GM12878 (cell line): Measurements from ENCODE around the gene PARVA. TPM values are rescaled to one million over a fixed set of nuclear protein-coding genes. Genes with fewer than 3 reads are reported as not detected.

Experiments used
- ATAC-seq: fragments of 200-7000 bp; cut with Tn5 transposase; 3 replicates; pipeline ENCODE4 v1.9.1; 2020; ENCODE audit warnings: mild to moderate bottlenecking, moderate library complexity
- BruUV-seq: library from RNA; stranded (reverse); fragments of 400-500 nt; replicated peaks from 2 replicates; lab custom pipeline; 2021; lab: Mats Ljungman, UMichigan
- CTCF ChIA-PET: fragments of 300-600 bp; sonication (Branson Sonifier 250); formaldehyde crosslinking; extraction: SDS; loops from one replicate; lab custom pipeline; 2021; ENCODE audit warnings: inconsistent platforms; lab: Yijun Ruan, JAX
- POLR2A ChIA-PET: fragments of 350-600 bp; formaldehyde crosslinking; extraction: SDS; loops from one replicate; lab custom pipeline; 2021; ENCODE audit warnings: inconsistent platforms; lab: Charles Lee
- RAD21 ChIA-PET: fragments of 300-600 bp; sonication (Branson Sonifier 250); formaldehyde crosslinking; loops from one replicate; lab custom pipeline; 2023; ENCODE audit warnings: antibody characterized with exemption; ENCODE audit not compliant: unreplicated experiment; lab: Charles Lee
- SMC1A ChIA-PET: fragments of 300-600 bp; sonication (Branson Sonifier 250); formaldehyde crosslinking; loops from one replicate; lab custom pipeline; 2023; ENCODE audit not compliant: unreplicated experiment, uncharacterized antibody; lab: Charles Lee
- DNase-seq: peaks from one replicate; pipeline ENCODE4 v3.0.0-alpha.2; 2011; ENCODE audit warnings: low read depth, low spot score
- FAIRE-seq: peaks from 3 replicates; lab custom pipeline; 2011; peaks lifted over from hg19 to GRCh38; lab: Jason Lieb, UNC
- H2AFZ ChIP-seq: 2 replicates; pipeline ENCODE4 v1.6.0; 2011; ENCODE audit warnings: low read depth, low read length, control low read depth; ENCODE audit not compliant: control insufficient read depth
- H3K27ac ChIP-seq: 2 replicates; pipeline ENCODE4 v1.5.1; 2011; ENCODE audit warnings: control low read depth; ENCODE audit not compliant: control insufficient read depth, insufficient read depth
- H3K27me3 ChIP-seq, 2 experiments: replicated peaks in 1 of 2; 2 replicates each; pipeline versions ENCODE4 v1.6.0 to v1.6.1; 2011; ENCODE audit warnings: low read length in 1 of 2; ENCODE audit not compliant: control insufficient read depth in 2 of 2, insufficient read depth in 2 of 2
- H3K36me3 ChIP-seq, 2 experiments: 2 replicates each; pipeline ENCODE4 v1.5.1; 2011; ENCODE audit warnings: low read length in 1 of 2; ENCODE audit not compliant: control insufficient read depth in 2 of 2, insufficient read depth in 2 of 2
- H3K4me1 ChIP-seq: 2 replicates; pipeline ENCODE4 v1.6.1; 2011; ENCODE audit warnings: mild to moderate bottlenecking, low read length, moderate library complexity, mixed read lengths; ENCODE audit not compliant: control insufficient read depth, insufficient read depth
- H3K4me2 ChIP-seq: 2 replicates; pipeline ENCODE4 v1.6.0; 2011; ENCODE audit warnings: control low read depth; ENCODE audit not compliant: control insufficient read depth, insufficient read depth
- H3K4me3 ChIP-seq: fragments of 200-600 bp; sonication (generic); 2 replicates; pipeline ENCODE4 v1.5.1; 2016
- H3K79me2 ChIP-seq: 2 replicates; pipeline ENCODE4 v1.6.0; 2011; ENCODE audit warnings: low read length; ENCODE audit not compliant: control insufficient read depth, insufficient read depth
- H3K9ac ChIP-seq: 2 replicates; pipeline ENCODE4 v1.8.0; 2011; ENCODE audit warnings: low read length, control low read depth, mixed read lengths; ENCODE audit not compliant: control insufficient read depth, insufficient read depth
- H3K9me3 ChIP-seq: replicated peaks from 3 replicates; pipeline ENCODE4 v1.5.1; 2011; ENCODE audit warnings: mild to moderate bottlenecking, low read length; ENCODE audit not compliant: control insufficient read depth, insufficient read depth
- H4K20me1 ChIP-seq: 2 replicates; pipeline ENCODE4 v1.6.0; 2011; ENCODE audit not compliant: control insufficient read depth, insufficient read depth
- FOXK2 ChIP-seq: fragments of 450-650 bp; IDR thresholded peaks from 2 replicates; pipeline ENCODE4 v1.6.1; 2017; ENCODE audit warnings: mild to moderate bottlenecking, moderate library complexity
- HDAC2 ChIP-seq: fragments of 200-600 bp; sonication (generic); IDR thresholded peaks from 2 replicates; pipeline ENCODE4 v1.6.1; 2017
- MEF2A ChIP-seq: IDR thresholded peaks from 2 replicates; pipeline ENCODE4 v1.6.1; 2011; ENCODE audit warnings: low read depth, mild to moderate bottlenecking, low read length, moderate library complexity; ENCODE audit not compliant: insufficient read depth
- MTA2 ChIP-seq: fragments of 450-650 bp; IDR thresholded peaks from 2 replicates; pipeline ENCODE4 v1.6.1; 2016; ENCODE audit warnings: low read depth, mild to moderate bottlenecking, moderate library complexity
- PAX5 ChIP-seq: IDR thresholded peaks from 2 replicates; pipeline ENCODE4 v1.6.1; 2011; ENCODE audit warnings: low read depth, low read length, borderline replicate concordance
- RFX5 ChIP-seq: IDR thresholded peaks from 2 replicates; pipeline ENCODE4 v1.6.1; 2011; ENCODE audit warnings: low read depth, low read length, improper control_type of control experiment
- SIN3A ChIP-seq: IDR thresholded peaks from 2 replicates; pipeline ENCODE4 v1.6.1; 2012; ENCODE audit warnings: low read depth, low read length, improper control_type of control experiment
- SMAD1 ChIP-seq: fragments of 450-650 bp; IDR thresholded peaks from 2 replicates; pipeline ENCODE4 v1.6.1; 2018; ENCODE audit warnings: mild to moderate bottlenecking, low read depth; ENCODE audit not compliant: partially characterized antibody
- TCF3 ChIP-seq: IDR thresholded peaks from 2 replicates; pipeline ENCODE4 v1.6.1; 2012; ENCODE audit warnings: low read depth, mild to moderate bottlenecking, low read length, borderline replicate concordance; ENCODE audit not compliant: insufficient read depth
- ZBED1 ChIP-seq: IDR thresholded peaks from 2 replicates; pipeline ENCODE4 v1.6.1; 2016; ENCODE audit warnings: borderline replicate concordance
- WGBS: methylation state at CpG from one replicate; pipeline ENCODE4 v1.1.6; 2016; ENCODE audit warnings: low lambda C conversion rate; ENCODE audit not compliant: insufficient replicate concordance, insufficient coverage; ENCODE audit errors: missing lambda C conversion rate; 5-methylcytosine and 5-hydroxymethylcytosine counted together
- in situ Hi-C: fragments of 300-500 bp; cut with MboI; formaldehyde crosslinking; loops from 9 replicates; pipeline ENCODE4 v1.14.3; 2018; ENCODE audit warnings: mixed read lengths
- intact Hi-C: fragments of 100-400 bp; cut with micrococcal nuclease; formaldehyde crosslinking; loops from one replicate; pipeline ENCODE4 v1.14.2; 2022; ENCODE audit not compliant: unreplicated experiment
- polyA plus RNA-seq, 11 experiments: library from polyadenylated mRNA; depleted of rRNA in 4 of 11; unstranded in 6 of 11; stranded (reverse) in 5 of 11; fragments of >200 nt; fragmentation: Nextera tagmentation in 4 of 11; fragmentation: Illumina TruSeq in 1 of 11; extraction: Ambion mirVana in 4 of 11; extraction: Trizol in 1 of 11; gene quantifications; 1 replicate in 1 of 11; 2 replicates in 10 of 11; pipeline versions ENCODE4 v1.2.1 to v1.2.3, GENCODE V29; 2011 to 2016; ENCODE audit warnings: inconsistent platforms in 2 of 11, missing spikeins in 2 of 11, low read depth in 1 of 11
- total RNA-seq, 4 experiments: library from RNA; depleted of rRNA in 3 of 4; stranded (reverse); fragments of >200 nt in 3 of 4; fragmentation: Illumina TruSeq in 1 of 4; extraction: Trizol in 1 of 4; gene quantifications; 2 replicates each; pipeline versions ENCODE4 v1.2.1 to v1.2.3, GENCODE V29; 2013 to 2021
- TF ChIP-seq, protein P1 (sequence below): IDR thresholded peaks from 2 replicates; pipeline ENCODE4 v1.6.1; 2012; ENCODE audit warnings: low read depth, low read length, improper control_type of control experiment
- TF ChIP-seq, protein P2 (sequence below): fragments of 450-650 bp; formaldehyde crosslinking; IDR thresholded peaks from 2 replicates; pipeline ENCODE4 v1.4.0; 2022; ENCODE audit warnings: mild to moderate bottlenecking, moderate library complexity
- TF ChIP-seq, protein P3 (sequence below): fragments of 450-650 bp; conservative IDR thresholded peaks from 2 replicates; pipeline ENCODE4 v1.6.1; 2017; ENCODE audit warnings: mild to moderate bottlenecking, moderate library complexity
- TF ChIP-seq, protein P4 (sequence below): fragments of 450-650 bp; IDR thresholded peaks from 2 replicates; pipeline ENCODE4 v1.6.1; 2016; ENCODE audit warnings: mild to moderate bottlenecking
- TF ChIP-seq, protein P5 (sequence below): IDR thresholded peaks from 2 replicates; pipeline ENCODE4 v1.6.1; 2011; ENCODE audit warnings: mild to moderate bottlenecking, low read depth, low read length, moderate library complexity; ENCODE audit not compliant: insufficient replicate concordance

PARVA gene
- total and polyA plus RNA-seq, 10 of the 15 experiments (the other 5 are each of a cell fraction or from before 2014, with no cell fraction given) = 0.01 to 0.44 (median 0.03) TPM; not detected in 7

DNA sequence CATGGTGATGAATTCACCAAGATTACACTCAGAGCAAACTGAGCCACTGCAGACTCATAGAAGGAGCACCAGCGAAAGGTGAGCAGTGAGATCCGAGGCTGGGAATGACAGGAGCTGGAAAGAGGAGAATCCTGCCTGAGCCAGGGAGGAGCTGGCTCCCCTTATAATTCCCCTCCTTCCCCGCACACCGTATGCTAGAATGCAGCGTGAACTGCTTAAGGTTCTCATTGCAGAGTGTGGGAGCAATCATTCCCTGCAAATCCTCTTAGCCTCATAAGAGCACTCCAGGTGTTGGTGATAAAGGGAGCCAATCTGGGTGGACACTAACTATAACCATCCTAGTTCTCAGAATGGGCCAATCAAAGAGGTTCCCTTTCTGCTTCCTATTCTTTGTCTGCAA lies 169.3 kb downstream of the PARVA start:
- RAD21 ChIA-PET = no interaction called here
- FAIRE-seq = no peak

More for the DNA sequence above, 169.3 kb downstream of the PARVA start:
- no peak for TF ChIP-seq HDAC2
- TF ChIP-seq MTA2 = no peak
- TF ChIP-seq, protein P1, sequence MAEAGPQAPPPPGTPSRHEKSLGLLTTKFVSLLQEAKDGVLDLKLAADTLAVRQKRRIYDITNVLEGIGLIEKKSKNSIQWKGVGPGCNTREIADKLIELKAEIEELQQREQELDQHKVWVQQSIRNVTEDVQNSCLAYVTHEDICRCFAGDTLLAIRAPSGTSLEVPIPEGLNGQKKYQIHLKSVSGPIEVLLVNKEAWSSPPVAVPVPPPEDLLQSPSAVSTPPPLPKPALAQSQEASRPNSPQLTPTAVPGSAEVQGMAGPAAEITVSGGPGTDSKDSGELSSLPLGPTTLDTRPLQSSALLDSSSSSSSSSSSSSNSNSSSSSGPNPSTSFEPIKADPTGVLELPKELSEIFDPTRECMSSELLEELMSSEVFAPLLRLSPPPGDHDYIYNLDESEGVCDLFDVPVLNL = no peak
- TF ChIP-seq SIN3A = no peak
- no peak for TF ChIP-seq PAX5
- TF ChIP-seq, protein P2, sequence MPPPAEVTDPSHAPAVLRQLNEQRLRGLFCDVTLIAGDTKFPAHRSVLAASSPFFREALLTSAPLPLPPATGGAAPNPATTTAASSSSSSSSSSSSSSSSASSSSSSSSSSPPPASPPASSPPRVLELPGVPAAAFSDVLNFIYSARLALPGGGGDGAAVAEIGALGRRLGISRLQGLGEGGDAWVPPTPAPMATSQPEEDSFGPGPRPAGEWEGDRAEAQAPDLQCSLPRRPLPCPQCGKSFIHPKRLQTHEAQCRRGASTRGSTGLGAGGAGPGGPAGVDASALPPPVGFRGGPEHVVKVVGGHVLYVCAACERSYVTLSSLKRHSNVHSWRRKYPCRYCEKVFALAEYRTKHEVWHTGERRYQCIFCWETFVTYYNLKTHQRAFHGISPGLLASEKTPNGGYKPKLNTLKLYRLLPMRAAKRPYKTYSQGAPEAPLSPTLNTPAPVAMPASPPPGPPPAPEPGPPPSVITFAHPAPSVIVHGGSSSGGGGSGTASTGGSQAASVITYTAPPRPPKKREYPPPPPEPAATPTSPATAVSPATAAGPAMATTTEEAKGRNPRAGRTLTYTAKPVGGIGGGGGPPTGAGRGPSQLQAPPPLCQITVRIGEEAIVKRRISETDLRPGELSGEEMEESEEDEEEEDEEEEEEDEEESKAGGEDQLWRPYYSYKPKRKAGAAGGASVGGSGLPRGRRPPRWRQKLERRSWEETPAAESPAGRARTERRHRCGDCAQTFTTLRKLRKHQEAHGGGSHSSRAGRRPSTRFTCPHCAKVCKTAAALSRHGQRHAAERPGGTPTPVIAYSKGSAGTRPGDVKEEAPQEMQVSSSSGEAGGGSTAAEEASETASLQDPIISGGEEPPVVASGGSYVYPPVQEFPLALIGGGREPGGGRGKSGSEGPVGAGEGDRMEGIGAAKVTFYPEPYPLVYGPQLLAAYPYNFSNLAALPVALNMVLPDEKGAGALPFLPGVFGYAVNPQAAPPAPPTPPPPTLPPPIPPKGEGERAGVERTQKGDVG (CRISPR knock-in tag) = no peak
- TF ChIP-seq SMAD1 = no peak
- TF ChIP-seq, protein P3, sequence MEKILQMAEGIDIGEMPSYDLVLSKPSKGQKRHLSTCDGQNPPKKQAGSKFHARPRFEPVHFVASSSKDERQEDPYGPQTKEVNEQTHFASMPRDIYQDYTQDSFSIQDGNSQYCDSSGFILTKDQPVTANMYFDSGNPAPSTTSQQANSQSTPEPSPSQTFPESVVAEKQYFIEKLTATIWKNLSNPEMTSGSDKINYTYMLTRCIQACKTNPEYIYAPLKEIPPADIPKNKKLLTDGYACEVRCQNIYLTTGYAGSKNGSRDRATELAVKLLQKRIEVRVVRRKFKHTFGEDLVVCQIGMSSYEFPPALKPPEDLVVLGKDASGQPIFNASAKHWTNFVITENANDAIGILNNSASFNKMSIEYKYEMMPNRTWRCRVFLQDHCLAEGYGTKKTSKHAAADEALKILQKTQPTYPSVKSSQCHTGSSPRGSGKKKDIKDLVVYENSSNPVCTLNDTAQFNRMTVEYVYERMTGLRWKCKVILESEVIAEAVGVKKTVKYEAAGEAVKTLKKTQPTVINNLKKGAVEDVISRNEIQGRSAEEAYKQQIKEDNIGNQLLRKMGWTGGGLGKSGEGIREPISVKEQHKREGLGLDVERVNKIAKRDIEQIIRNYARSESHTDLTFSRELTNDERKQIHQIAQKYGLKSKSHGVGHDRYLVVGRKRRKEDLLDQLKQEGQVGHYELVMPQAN = no peak
- no peak for TF ChIP-seq TCF3
- TF ChIP-seq ZBED1 = no peak
- TF ChIP-seq FOXK2 = no peak
- TF ChIP-seq, protein P4, sequence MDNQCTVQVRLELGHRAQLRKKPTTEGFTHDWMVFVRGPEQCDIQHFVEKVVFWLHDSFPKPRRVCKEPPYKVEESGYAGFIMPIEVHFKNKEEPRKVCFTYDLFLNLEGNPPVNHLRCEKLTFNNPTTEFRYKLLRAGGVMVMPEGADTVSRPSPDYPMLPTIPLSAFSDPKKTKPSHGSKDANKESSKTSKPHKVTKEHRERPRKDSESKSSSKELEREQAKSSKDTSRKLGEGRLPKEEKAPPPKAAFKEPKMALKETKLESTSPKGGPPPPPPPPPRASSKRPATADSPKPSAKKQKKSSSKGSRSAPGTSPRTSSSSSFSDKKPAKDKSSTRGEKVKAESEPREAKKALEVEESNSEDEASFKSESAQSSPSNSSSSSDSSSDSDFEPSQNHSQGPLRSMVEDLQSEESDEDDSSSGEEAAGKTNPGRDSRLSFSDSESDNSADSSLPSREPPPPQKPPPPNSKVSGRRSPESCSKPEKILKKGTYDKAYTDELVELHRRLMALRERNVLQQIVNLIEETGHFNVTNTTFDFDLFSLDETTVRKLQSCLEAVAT = no peak
- no peak for TF ChIP-seq MEF2A
- TF ChIP-seq, protein P5, sequence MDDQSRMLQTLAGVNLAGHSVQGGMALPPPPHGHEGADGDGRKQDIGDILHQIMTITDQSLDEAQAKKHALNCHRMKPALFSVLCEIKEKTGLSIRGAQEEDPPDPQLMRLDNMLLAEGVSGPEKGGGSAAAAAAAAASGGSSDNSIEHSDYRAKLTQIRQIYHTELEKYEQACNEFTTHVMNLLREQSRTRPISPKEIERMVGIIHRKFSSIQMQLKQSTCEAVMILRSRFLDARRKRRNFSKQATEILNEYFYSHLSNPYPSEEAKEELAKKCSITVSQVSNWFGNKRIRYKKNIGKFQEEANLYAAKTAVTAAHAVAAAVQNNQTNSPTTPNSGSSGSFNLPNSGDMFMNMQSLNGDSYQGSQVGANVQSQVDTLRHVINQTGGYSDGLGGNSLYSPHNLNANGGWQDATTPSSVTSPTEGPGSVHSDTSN = no peak
- no peak for TF ChIP-seq RFX5
- Histone ChIP-seq H3K27ac (no peak overlapping the region), H3K27me3 (no peaks in the 10 kb centered on the region; a peak in 2 of 4 replicates), H3K4me1 (no peaks in the 10 kb centered on the region), H3K4me2 (no peak overlapping the region), H3K9ac (no peak overlapping the region), H3K36me3 (no peaks in the 10 kb centered on the region), H3K4me3 (no peak overlapping the region), H4K20me1 (no peaks in the 10 kb centered on the region), H3K9me3 (no peaks in the 10 kb centered on the region), H3K79me2 (no peaks in the 10 kb centered on the region), H2AFZ (no peak overlapping the region)
- ChIA-PET POLR2A (no interaction called here), SMC1A (no interaction called here), CTCF (no interaction called here)
- no TSS peak for BruUV-seq
- ATAC-seq (no peak), DNase-seq (no peak)
- in situ Hi-C loops = no loop called here
- intact Hi-C loops = no loop called here
- WGBS = 25% methylated on average over 5 of the region's 5 CpGs
